ENCODE data around the gene SSTR1.

The SSTR1 gene

DNA sequence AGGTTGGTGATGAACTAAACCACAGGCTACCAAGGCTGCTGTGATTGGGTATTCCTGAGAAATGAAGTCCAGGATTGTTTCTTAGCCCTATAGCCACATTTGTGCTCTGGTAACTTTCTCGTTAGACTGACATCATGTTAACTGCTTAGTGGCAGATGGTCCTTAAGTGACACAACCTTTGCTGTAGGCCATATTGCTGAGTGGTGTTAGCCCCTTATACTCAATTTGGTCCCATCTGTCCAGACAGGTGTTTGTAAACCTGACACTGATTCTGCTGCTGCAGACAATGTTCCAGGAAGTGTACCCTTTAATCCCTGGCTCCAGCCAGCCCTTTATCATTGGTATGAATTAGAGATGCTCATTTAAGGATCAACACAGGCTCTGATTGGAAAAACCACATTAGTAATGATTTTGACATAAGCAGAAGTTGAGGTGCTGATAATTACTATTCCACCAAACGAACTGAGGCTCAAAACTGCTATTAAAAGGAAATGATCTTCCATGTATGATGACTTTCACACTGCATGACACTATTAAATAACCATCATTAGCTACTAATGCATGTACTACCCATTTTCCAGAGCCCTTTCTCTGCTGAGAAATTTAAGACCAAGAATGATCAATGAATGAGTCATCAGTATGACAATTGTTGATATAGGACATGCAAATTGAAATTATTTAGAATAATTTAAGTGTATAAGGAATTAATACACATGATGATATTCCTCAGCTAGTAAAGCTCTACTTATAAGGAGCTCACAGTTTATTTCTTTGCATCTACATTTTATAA is 3.6 kb upstream of the SSTR1 start:
- no peak for DNase-seq

DNA sequence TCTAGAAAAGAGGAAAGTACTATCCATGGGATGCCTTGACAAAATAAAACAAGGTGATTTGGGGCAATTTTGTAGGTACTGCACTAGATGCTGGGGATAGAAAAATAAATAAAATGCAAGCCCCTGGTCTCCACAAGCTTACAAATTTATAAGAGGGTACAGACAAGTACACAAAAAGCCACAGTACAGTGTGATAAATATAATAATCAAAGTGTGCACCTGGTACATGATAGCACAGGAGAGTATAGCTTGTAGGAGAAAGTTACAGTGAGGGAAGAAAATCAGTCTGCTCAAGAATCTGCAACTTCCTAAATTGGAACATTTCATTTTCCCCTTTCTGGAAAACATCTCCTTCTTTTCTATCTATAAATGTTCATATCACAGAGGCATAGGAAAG is 3.0 kb upstream of the SSTR1 start:
- DNase-seq = no peak

DNA sequence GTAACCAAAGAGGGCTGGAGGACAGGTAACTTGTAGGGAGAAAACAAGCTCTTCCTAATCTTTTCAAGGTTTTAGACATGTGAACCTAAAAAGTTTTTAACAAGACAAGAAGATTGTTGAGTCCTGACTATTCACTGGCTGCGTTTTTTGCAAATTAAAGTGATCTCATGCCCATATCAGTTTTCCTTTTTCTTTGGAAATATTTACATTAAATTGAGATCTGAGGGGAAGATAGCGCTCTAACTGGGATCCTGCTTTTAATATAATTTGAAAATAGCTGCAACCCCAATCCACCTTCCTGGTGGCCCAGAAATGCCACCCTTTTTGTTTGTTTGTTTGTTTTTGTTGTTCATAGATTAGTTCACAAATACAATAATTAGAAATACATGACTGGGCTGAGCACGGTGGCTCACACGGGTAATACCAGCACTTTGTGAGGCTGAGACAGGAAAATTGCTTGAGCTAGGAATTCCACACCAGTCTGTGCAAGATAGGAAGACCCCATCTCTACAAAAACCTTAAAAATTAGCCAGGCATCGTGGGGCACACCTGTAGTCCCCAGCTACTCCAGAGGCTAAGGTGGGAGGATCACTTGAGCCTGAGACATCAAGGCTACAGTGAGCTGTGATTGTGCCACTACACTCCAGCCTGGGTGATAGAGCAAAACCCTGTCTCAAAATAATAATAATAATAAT is 2.4 kb upstream of the SSTR1 start:
- DNase-seq = no peak

DNA sequence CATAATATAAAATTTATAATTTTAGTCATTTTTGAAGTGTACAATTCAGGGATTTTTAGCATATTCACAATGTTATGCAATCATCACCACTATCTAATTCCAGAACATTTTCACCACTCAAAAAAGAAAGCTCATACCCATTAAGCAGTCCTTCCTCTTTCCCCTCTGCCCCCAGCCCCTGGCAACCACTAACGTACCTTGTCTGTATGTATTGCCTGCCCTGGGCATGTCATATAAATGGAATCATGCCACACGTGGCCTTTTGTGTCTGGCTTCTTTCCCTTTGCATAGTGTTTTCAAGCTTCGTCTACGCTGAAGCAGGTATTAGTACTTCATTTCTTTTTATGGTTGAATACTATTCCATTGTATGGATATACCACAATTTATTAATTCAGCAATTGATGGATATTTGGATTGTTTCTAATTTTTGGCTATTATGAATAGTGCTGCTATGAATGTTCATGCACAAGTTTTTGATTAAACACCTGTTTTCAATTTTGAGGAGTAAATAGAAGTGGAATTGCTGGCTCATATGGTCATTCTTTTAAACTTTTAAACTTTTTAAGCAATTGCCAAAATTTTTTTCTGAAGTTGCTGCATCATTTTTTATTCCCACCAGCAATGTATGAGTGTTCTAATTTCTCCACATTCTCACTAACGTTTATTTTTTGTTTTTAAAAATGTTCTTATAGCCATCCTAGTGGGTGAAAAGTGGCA is 1.6 kb upstream of the SSTR1 start:
- DNase-seq = no peak

DNA sequence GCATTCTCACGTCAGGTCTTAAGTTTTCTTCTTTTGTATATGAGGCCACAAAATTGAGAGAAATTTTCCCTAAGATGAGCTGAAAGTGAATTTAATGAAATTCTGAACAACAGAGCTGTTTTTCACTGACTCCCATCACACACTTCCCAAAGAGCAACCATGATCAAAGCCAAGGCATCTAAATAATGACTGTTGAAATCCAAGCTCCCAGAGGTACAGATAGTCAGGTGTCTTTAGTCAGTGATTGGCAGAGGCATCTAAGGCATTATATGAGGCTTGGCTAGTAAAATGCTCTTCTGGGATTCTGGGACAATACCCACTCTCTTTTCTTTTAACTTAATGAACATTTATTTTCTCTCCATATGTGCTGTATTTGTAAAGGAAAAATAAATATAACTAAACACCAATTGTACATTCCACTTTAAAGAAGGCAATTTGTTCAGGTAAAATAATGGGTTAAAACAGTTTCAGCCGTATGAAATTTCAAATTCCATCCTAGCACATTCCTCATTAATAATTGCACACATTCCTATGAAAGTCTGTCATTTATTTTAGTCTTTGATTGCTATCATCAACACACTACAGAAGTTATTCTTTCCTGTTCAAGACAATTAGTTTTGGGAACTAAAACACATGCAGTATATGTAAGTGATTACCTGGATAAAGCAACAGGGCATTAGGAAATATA is 871 bp upstream of the SSTR1 start:
- no peak for DNase-seq

DNA sequence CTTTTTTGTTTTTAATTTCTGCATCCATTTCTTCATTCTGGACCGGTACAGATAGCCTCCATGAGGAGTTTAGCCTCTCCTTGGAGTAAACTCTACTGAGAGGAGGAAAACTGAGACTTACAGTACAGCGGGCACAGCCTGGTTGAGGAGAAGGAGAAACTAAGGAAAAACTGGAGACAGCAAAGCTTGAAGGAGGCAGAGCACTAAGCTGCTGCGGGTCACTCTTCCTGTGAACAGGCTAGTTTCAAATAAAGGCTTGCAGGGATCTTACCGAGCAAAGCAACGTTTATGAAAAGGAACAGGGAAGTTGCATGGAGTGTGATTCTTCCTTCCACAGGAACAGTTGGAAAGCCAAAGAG is 348 bp upstream of the SSTR1 start:
- DNase-seq = no peak

DNA sequence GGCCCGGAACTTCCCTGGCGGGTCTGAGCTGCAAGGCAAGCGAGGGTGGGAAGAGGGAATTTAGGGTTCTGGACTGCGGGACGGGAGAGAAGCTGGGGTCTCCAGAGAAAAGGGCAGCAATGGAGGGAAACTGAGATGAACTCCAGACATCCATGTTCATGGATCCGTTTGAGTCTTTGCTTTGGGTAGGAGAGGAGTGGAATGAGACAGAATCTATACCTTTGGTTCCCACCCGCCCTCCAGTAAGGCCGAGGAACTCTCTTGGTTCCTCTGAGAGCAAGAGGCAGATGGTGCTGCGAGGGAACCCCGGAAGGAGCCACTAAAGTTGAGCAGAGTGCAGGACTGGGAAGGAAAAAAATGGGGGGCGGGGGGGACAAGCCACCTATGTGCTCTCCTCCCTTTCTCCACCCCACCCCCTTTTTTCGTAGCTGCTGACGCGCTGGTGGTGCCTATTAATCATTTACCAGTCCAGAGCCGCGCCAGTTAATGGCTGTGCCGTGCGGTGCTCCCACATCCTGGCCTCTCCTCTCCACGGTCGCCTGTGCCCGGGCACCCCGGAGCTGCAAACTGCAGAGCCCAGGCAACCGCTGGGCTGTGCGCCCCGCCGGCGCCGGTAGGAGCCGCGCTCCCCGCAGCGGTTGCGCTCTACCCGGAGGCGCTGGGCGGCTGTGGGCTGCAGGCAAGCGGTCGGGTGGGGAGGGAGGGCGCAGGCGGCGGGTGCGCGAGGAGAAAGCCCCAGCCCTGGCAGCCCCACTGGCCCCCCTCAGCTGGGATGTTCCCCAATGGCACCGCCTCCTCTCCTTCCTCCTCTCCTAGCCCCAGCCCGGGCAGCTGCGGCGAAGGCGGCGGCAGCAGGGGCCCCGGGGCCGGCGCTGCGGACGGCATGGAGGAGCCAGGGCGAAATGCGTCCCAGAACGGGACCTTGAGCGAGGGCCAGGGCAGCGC is 1.2 kb downstream of the SSTR1 start:
- no peak for DNase-seq

DNA sequence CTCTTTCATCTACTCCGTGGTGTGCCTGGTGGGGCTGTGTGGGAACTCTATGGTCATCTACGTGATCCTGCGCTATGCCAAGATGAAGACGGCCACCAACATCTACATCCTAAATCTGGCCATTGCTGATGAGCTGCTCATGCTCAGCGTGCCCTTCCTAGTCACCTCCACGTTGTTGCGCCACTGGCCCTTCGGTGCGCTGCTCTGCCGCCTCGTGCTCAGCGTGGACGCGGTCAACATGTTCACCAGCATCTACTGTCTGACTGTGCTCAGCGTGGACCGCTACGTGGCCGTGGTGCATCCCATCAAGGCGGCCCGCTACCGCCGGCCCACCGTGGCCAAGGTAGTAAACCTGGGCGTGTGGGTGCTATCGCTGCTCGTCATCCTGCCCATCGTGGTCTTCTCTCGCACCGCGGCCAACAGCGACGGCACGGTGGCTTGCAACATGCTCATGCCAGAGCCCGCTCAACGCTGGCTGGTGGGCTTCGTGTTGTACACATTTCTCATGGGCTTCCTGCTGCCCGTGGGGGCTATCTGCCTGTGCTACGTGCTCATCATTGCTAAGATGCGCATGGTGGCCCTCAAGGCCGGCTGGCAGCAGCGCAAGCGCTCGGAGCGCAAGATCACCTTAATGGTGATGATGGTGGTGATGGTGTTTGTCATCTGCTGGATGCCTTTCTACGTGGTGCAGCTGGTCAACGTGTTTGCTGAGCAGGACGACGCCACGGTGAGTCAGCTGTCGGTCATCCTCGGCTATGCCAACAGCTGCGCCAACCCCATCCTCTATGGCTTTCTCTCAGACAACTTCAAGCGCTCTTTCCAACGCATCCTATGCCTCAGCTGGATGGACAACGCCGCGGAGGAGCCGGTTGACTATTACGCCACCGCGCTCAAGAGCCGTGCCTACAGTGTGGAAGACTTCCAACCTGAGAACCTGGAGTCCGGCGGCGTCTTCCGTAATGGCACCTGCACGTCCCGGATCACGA is 2.2 kb downstream of the SSTR1 start:
- peak; percentile 4 for DNase-seq

DNA sequence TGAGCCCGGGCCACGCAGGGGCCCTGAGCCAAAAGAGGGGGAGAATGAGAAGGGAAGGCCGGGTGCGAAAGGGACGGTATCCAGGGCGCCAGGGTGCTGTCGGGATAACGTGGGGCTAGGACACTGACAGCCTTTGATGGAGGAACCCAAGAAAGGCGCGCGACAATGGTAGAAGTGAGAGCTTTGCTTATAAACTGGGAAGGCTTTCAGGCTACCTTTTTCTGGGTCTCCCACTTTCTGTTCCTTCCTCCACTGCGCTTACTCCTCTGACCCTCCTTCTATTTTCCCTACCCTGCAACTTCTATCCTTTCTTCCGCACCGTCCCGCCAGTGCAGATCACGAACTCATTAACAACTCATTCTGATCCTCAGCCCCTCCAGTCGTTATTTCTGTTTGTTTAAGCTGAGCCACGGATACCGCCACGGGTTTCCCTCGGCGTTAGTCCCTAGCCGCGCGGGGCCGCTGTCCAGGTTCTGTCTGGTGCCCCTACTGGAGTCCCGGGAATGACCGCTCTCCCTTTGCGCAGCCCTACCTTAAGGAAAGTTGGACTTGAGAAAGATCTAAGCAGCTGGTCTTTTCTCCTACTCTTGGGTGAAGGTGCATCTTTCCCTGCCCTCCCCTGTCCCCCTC is 3.0 kb downstream of the SSTR1 start:
- DNase-seq = no peak

DNA sequence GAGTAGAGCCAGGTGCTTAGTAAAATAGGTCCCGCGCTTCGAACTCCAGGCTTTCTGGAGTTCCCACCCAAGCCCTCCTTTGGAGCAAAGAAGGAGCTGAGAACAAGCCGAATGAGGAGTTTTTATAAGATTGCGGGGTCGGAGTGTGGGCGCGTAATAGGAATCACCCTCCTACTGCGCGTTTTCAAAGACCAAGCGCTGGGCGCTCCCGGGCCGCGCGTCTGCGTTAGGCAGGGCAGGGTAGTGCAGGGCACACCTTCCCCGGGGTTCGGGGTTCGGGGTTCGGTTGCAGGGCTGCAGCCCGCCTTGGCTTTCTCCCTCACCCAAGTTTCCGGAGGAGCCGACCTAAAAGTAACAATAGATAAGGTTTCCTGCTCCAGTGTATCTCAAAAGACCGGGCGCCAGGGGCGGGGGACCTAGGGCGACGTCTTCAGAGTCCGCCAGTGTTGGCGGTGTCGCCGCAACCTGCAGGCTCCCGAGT is 3.6 kb downstream of the SSTR1 start:
- no peak for DNase-seq

DNA sequence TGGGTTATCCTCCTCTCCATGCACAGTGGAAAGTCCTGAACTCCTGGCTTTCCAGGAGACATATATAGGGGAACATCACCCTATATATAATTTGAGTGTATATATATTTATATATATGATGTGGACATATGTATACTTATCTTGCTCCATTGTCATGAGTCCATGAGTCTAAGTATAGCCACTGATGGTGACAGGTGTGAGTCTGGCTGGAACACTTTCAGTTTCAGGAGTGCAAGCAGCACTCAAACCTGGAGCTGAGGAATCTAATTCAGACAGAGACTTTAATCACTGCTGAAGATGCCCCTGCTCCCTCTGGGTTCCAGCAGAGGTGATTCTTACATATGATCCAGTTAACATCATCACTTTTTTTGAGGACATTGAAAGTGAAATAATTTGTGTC is 4.4 kb downstream of the SSTR1 start:
- no peak for DNase-seq

DNA sequence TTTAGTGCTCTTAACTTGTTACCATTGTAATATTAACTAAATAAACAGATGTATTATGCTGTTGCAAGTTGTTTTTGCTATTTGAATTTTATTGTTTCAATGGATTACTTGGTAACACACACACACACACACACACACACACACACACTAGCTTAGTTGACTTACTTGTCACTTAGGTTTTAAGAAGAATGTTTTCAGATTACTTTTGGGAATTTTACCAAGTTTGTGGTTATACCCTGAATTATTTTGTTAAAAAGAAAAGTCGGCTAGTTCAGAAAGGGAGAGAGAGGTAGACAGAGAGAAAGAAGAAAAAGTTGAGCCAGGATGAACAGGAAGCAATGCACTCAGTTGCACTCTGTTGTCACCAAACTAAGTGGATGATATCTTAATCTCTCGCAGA is 5.3 kb downstream of the SSTR1 start:
- DNase-seq = no peak

DNA sequence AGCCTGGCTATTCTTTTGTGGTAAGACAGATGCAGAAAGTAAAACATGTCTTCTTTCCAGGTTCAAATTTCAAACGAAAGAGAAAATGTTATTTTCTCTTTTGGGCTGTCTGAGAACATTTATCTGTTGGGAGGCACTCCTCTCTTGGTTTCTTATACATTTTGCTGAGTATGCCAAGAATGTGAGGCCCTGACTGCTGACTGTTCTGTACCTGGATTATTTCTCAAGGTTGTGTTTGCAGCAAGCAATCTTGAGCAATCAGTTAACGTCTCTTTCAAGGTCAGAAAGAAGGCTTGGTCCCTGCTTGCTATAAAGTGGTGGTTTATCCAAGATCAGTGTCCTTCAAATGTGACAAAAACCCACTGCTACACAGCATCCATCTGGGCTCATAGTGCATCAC is 9.8 kb downstream of the SSTR1 start:
- DNase-seq = no peak

DNA sequence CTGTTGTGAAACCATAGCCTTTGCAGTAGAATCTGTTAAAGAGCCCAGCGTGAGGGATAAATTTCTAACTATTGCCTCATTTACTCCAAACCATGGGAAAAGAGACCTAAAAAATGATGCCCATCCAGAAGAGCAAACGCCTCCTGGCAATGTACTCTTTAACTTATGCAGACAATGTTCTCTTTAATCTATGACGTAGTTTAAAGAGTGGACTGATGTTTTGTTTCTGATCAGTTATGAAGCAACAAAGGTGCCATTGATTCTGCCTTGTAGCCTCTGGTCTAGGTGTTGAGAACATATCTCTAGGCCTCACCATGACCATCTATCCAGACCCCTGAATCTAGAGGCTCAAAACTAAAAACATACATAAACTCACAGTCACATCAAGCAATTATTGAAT is 13.4 kb downstream of the SSTR1 start:
- no peak for DNase-seq

DNA sequence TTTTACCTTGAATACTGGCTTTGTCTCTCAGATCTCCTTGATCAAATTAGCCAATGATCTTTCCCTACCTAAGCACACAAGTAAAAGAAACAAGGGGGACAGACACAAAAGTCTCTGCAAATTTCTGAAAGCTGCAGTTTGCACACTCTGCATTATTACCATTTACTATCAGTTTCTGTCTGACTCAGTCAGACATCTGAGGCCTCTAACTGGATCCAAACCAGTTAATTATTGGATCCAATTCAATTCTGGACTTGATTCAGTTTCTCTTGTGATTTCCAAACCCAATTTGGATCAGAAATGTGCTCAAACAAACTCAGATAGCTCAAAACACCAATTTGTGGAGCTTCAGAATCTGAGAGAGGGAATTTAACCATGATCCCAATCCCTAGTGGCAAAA is 16.6 kb downstream of the SSTR1 start:
- DNase-seq = no peak

DNA sequence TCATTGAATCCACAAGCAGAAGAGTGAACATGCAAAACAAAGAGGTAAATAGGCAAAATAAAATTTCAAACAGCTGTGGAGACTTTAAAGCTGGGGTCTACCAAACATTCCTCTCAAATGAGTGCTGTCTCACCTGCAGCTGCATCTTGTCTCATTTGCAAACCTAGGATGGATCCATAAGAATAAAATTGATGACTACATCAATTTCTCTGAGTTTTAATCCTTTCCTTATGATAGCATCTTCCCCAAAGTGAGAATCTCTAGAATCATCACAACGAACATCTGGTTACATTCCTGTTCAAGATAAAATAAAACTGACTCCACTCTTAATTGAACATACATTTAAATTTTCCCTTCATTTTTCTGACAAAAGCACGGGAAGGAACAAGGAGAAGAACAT is 18.2 kb downstream of the SSTR1 start:
- DNase-seq = no peak

DNA sequence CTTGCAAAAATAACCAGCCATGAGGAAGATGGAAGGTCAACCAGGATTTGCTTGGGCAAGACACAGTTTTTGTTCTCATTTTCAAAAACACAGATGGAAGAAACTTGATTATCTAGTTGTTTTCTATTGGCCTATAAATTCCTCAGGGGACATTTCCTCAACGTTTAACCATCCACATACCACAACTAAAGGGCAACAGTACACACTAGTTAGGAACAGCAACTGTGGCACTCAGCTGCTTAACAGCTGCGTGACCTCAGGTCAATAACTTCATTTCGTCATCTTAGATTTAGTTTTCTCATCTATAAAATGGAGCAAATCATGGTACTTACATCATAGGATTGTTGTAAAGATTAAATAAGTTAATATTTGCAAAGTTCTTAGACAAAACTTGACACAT is 18.7 kb downstream of the SSTR1 start:
- DNase-seq = no peak

DNA sequence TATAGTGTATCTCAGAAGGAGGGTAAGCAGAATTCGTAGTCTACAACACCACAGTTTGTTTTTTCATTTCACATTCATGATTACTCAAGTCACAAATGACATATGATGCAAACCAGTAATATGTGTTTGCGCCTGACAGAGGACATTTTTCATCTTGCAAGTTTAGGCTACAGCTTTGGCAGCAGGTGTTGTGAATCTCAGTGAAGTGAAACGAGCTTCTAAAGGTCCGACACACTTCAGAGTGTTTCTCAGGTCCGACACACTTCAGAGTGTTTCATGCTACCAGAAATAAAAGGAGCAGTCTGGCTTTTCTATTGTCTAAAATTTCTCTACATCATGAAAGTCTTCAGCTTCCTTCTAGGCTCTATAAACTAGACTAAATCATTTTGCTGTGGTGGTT is 25.5 kb downstream of the SSTR1 start:
- DNase-seq = no peak

DNA sequence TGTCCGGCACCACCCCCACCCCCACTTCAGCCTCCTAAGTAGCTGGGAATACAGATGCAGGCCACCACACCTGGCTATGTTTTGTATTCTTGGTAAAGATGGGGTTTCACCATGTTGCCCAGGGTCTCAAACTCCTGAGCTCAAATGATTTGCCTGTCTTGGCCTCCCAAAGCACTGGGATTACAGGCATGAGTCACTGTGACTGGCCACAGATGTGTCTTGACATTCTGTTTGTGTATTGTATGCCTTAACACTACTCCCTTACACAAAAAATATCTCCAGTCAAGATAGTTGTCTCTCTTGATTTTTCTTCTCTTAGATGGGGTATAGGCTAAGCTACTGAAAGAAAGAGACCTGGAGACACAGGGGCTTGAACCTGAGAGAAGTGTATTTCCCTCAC is 30.6 kb downstream of the SSTR1 start:
- no peak for DNase-seq

DNA sequence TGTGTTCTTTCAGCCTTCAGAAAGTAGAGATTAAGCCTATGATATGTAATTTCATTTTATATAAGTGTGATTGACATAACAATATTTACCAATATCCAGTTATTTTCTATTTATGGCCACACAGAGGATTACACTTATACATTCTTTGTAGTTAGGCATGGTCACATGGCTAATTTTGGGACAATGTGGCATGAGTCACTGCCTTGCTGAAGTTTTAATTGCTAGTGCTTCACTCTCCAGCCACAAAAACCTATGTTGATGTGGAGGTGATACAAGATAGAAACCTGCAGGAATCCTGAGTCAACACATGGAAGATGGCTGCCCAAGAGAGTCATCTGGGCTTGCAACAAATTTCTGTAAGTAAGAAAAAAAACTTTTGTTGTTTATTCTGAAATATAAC is 31.2 kb downstream of the SSTR1 start:
- DNase-seq = no peak

All from stimulated activated naive CD4-positive, alpha-beta T cell treated with Interleukin-2 at 50 U/mL for 16 hours (primary cell).